Measurements from ENCODE around the gene GPR84.

GPR84 gene

DNA sequence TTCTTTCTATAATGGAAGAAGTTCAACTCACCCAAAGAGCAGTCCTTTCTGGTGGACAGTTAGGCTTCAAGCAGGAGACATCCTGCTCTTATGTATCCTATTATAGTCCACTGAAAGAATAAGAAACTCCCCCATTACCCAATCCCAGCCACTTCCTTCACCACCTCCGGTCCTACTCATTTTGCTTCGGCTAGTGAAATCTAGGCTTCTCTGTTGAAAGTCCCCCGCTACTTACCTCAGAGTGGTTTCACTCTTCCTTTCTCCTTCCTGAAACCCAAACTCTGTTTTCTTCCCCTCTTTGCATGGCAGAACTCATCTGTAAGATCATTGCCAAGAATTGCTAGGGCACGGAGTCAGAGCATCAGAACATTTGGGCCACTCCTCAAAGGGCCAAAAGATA is at the start of gene GPR84:
GPR84 (minus strand) TSS at position 74 of the 400 bp plus-strand sequence. CDS start 635 bp downstream, outside the sequence.
- DNase-seq = no peak

DNA sequence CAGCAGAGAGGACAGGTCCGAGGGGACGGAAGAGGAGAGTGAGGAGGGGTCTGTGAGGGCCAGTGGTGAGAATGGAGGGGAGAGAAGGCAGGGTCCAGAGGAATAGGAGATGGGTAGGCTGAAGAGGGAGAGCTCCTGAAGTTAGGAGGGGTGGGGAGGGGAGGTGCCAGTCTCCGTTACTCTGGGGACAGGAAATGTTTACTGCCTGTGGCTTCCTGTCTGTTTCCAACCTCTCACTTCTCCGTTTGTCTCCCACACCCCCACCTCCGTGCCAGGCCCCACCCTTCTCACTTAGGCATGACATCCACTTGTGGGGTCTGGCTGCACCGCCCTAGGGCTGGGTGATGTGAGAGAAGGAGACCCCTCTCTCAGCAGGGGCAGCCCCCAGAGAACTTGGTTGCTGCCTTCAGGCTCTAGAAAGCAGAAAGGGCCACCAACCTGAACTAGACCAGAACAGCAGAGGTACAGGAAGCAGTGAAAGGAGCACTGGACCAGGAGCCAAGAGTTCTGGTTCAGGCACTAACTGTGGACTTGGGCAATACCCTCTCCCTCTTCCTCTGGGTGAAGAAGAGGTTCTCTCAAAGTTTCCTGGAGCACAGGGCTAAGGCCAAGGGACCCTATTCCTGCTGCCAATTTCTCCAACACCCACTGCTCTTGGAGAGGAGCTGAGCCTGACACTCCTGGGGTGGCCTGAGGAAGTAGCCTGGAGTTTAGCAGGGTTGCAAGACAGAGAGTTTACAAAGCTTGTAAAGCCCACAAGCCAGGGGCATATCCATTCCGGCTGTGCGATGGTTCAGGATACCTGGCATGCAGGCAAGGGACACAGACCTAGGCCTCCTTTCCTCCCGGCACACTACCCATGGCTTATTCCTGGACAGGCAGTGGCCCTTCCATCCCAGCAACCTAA is 49.3 kb upstream of the GPR84 start:
- no peak for DNase-seq

DNA sequence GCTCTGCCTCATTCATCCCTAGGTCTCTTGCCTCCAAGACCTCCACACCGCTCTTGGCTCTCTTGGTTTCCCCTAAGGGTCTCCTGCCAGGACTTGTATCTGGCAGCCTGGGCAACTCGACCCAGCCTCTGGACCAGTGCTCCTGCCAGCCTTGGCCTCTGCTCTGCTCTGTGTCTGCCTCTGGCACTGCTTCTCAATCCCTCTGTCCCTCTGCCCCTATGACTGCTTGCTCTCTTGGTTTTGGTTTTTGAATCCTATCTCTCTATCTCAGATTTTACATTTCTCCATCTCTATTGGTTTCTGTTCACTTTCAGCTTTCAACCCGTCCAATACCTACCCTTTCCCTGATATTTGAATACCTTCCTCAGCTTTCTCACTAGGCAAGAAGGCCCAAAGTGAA is 48.5 kb upstream of the GPR84 start:
- DNase-seq = no peak

DNA sequence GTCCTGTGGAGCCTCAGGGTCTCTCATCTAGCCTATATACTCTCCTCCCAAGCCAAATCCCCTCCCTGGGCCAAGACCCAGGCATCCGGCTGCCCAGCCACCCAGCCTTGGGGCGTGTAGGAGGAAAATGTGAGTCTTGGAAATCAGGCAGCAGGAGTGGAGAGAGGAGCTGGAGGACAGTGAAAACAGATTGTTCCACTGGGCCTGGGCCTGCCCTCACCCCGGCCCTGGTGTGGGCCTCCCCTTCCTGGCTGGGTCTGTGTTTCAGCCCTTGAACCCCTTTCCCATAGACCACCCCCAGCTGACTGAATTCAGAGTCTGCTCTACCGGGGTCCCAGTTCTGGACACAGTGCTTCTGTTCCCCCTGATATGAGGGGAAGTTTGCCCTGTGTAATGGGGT is 48.1 kb upstream of the GPR84 start:
- DNase-seq = no peak

DNA sequence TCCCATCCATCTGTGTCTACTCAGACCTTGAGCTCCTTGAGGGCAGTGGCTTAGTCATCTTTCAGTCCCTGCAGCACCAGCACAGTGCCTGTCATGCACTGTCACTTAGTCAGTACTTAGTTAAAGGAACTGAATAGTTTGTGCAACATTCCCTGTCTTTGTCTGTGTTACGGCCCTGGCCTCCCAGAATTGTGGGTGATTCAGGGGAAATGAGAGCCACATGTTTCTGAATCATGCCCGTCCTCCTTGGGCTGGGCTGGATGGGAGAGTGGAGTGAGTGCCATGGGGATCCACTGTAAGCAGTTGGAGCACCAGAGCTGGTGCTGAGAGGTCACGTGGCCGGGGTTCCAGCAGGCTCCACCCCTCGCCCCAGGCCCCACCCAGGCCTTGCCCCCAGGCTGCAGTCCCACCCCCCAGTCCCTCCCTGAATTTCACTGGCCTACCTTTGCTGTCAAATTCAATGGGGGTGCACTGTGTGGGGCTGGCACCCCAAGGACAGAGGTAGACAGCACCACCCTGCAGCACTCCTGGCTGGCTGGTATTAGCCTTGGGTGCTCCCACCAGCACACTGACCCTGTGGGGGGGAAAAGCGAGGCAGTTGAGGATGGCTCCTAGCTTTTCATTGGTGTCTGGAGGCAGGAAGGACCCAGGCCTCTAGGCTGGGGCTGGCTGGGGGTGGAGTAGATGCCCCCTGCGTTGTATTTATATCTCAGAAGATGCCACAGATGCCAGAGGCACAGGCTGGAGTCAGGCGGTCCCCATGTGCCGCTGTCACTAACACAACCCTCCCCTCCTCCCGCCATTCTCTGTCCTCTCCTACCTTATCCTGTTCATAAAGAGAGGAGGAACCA is 47.3 kb upstream of the GPR84 start:
- no peak for DNase-seq

DNA sequence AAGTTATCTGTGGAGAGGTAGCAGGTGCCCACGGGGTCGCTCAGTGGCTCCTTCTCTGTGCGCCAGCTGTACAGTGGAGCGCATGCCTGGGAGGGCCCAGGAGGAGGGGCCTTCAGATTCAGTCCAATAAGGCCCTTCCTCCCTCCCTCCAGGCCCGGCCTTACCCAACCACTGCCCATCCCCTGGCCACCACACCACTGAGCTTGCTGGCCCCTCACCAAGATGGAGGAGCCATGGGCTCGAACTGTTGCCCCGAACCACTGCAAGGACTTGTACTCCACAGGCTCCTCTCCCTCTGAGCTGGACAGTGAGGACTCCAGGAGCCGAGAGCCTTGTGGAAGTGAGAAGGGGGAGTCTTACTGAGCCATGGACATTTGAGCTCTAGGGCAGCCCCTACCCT is 45.0 kb upstream of the GPR84 start:
- no peak for DNase-seq

DNA sequence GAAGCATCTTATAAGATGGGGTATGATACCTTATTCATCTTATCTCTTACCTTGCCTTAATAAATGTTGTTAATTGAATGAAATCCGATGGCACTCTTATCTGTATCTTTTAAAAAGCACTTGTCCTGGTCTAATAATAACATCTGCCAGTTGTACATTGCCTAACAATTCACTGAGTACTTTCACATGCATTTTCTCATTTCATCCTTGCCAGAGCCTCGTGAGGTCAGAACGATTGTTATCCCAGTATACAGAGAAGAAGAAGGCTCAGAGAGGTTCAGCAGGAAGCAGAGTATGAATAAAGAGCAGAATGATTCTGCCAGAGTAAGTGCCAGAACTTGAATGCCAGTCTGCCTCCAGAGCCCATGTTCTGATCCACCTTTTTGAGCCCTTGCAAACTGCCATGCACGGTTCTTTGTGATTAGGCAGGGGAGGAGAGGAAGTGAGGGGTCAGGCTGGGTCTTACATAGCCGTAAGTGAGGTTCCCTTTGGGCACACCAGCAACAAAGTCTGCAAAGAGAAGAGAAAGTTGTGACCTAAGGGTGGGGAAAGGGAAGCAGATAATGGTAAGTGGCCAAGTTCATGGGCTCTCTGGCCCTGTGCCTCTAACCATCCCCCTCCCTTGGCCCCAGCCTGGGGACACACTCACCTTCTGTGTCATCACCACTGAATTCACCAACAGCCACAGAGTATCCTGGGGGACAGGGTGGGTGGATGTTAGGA is 43.1 kb upstream of the GPR84 start:
- no peak for DNase-seq

DNA sequence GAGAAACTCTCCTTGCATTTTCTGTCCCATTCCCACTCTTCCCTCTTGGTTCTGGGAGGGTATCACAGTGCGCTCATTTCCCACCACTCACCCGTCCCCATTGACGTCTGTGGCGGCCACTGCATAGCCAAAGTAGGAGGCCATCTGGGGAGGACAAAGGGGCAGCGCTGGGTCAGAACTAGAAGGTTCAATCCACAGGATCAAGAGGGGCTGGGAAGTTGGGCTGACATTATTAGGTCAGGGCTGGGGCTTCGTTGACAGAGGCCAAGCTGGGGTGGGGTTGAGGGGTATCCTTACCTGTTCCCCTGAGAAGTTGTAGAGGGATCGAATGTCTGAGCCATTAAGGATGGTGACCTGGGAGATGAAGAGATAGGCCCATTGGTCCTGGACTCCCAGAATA is 41.3 kb upstream of the GPR84 start:
- no peak for DNase-seq

DNA sequence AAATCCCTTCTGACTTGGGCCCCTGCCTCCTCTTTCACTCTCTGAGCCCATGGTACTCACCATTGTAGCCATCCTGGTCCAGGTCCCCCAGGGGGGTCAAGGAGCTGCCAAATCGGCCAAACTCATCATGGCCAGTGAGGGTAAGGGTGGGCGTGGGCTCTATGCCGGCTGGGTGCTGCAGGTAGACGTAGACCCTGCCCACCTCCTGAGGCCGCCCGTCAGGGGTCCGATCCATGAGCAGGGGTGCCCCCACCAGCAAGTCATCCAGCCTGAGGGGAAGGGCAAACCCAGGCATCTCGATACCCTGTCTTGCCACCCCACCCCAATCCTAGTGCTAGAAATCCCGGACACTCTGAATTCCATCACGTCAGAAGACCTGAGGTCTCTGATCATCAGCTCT is 40.8 kb upstream of the GPR84 start:
- no peak for DNase-seq

DNA sequence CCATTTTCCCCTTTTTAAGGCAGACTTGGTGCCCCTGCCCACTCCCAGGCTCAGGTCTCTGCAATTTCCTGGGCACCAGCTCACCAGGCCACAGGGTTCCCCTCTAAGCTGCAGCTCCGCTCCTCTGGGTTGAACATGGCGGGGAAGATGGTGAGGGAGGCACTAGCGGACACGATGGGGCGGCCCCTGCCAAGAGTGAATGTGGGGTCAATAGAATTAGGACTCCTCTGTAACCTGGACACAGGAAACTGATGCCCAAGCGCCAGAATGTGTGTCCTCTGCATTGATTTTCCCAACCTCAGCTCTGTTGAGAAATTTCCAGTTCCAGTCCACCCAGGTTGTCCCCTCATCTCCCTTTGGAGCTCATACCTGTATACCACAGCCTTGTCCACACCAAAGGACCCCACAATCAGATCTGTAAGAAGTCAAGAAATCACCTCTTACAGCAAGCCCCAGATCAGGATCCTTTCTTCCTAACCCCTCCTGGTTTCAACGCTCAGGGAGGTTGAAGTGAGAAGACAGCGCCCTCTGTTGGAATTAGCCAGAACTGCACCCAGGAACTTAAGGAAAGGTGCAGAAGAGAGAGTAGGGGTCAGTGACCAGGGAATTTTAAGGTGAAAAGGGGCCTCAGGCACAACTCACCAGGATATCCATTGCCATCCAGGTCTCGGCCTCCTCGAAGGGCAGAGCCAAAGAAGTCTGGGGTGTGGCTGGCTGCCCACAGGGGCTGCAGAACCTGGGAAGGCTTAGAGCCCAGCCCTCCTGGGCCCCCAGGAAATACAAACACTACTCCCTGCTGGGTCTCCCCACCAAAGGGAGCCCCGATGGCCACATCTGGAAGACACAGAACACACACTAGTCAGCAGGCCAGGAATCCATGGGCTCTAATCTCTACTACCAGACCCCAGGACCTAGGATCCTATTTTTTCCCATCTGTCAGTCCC is 40.0 kb upstream of the GPR84 start:
- DNase-seq = peak; percentile 6 to 59

DNA sequence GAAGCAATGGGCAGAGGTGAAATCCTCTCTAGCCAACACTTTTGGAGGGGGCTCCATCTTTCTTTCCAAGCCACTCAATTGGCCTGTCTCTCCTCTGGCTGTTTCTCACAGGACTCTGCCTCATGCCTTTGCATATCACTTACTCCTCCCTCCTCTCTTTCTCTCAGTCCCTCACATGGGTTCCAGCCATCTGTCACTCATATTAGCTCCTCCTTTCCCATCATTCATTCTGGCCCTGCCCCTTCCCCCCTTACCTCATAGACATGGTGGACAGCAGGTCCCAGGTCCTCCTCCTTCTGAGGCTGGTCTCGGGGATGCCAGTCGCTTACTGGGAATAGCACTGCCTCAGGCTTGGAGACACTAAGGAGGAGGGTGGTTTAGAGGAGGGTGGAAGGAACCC is 36.8 kb upstream of the GPR84 start:
- no peak for DNase-seq

DNA sequence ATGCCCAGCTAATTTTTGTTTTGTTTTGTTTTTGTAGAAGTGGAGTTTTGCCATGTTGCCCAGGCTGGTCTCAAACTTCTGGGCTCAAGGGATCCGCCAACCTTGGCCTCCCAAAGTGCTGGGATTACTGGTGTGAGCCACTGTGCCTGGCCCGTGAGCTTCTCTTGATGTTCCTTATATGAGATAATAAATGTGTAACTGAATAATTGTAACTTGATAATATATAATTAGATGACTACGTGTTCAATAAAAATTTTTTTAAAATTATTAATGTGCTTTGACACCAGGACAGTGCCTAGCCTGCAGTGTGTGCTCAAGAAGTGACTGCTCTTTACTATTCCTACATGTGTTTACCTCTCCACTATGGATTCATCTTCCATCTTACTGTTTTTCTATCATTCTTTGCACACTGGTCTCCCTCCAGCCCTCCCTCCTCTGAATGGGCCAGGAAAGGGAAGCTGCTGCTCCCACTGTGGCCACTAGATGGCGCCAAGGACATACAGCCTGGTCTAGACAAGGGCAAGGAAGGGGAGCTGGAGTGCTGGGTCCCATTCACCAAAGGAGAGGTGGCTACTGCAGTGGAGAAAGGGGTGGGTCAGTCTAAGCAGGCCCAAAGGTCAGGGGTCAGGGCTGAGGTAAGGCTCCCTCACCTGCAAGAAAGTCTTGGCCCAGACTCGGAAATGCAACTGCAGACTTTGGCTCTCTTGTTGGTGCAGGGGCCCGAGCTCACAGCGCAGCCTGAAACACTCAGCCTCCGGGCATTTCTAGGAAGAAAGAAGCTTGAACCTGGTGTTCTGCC is 34.9 kb upstream of the GPR84 start:
- peak; percentile 40 to 74 for DNase-seq

DNA sequence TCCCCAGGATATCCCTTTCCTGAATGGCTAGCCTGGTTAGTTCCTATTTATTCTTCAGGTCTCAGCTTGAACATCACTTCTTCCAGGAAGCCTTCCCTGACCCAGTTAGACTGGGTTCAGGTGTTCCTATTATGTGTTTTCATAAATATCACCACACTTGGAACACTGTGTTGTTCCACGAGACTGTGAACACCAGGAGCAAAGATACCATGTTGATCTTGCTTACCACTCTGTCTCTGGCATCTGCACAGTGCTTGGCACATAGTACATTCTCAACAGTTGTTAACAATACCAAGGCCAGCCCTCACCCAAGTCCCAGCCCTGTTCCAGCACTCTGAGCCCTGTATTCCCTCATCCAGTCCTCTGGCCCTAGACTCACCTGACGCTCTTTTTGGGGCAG is 33.9 kb upstream of the GPR84 start:
- DNase-seq = no peak

DNA sequence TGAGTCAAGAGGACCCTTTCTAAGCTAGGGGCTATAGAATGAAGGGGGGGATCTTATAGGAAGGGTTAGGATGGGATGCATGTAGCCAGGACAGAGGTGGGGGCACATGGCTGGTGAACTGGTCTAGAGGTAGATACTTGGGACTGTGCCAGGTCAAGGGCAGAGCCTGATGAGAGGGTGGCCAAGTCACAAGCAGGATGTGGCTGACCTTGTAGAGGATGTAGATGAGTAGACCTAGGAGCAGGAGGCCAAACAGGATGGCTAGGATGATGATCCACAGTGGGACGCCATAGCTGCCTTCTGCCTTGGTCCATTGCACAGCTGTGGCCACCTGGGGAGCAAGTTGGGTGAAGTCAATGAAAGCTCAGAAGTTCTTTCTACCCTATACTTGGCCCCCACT is 32.9 kb upstream of the GPR84 start:
- no peak for DNase-seq

DNA sequence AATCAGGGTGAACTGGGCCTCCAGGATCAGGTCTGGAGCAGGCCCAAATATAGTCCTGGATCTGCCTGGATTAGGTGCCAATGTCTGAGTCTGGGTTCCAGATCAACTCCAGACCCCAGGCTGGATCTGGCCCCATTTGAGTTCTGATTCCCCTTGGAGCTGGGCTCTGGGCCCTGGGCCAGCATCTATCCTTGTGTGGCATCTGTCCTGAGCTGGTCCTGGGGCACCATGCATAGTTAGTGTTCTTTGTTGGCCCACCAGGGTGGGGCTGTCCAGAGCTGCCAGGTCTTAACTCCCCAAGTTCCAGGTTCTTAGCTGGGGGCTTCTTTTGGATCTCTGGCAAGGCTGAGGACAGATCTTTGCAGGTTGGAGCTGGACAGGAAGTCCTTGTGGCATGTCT is 31.3 kb upstream of the GPR84 start:
- peak in 1 of 2 experiments; percentile 9 for DNase-seq

DNA sequence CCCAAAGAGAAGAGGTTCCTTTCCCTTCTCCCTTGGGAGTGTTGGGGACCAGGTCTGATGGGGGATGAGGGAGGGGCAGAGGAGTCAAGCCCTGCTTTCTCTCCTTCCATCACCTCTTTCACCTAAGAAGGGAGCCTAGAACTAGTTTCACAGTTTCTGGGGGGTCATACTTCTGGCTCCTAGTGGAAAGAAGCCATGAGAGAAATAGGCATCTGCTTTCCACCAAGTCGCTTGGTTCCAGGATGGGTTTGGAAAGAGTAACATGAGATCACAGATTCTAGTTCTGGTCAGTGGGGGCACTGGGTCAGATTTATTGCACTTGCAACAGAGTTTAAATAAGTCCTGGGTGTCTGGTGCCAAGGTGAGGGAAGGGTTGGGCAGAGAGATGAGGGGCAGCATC is 30.7 kb upstream of the GPR84 start:
- DNase-seq = no peak

DNA sequence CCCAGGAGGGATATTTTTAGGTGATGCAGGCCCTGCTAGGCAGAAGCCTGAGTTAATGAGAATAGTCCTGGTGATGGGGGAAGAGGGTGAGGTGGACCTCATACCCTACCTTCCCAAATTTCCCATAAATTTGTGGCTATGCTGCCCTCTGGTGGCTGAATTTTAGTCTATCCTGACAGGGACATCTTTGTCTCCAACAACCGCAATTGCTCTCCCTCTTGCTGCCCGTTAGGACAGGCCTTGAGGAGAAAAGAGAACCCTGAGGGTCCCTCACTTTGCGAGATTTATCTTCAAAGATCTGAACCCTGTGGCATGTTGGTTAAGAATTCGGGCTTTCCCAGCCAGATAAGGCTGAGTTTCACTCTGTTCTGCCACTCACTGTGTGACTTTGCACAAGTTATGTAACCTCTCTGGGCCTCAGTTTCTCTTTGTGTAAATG is 30.0 kb upstream of the GPR84 start:
- peak; percentile 37 to 69 for DNase-seq

DNA sequence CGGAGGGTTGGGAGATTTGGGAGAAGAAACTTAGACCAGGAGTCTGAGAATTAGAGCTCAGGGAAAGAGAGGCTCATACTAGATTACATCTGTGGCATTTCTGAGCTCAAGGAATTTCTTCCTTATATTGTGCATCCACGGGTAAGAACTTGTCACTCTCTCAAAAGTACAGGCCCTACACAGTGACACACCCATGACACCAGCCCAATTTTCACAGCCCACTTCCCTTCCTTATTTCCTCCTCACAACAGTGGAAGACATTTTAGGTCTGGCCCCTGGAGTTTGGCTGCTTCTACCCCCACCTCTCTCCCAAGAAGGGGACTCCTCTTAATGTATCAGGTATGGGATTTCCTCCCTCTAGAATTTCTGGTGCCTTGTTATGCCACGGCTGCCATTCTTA is 29.5 kb upstream of the GPR84 start:
- DNase-seq = no peak

DNA sequence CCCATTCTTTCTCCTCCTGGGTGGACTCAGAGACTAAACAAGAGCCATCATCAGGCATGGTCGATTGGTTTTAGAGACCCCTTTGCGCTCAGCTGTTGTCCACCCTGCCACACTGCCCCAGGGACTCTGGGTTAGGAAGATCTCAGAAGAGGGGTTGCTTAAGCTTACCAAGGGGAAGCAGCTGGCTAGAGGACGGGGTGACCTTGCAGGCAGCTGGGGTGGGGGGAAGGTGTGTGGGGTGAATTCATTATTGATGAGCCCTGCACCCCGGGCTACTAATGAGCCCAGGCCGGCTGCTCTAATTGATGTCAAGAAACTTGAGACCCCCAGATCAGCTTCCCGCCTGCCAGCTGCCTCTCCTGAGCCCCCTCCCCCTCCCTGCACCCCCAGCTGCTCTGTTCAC is 28.9 kb upstream of the GPR84 start:
- no peak for DNase-seq

DNA sequence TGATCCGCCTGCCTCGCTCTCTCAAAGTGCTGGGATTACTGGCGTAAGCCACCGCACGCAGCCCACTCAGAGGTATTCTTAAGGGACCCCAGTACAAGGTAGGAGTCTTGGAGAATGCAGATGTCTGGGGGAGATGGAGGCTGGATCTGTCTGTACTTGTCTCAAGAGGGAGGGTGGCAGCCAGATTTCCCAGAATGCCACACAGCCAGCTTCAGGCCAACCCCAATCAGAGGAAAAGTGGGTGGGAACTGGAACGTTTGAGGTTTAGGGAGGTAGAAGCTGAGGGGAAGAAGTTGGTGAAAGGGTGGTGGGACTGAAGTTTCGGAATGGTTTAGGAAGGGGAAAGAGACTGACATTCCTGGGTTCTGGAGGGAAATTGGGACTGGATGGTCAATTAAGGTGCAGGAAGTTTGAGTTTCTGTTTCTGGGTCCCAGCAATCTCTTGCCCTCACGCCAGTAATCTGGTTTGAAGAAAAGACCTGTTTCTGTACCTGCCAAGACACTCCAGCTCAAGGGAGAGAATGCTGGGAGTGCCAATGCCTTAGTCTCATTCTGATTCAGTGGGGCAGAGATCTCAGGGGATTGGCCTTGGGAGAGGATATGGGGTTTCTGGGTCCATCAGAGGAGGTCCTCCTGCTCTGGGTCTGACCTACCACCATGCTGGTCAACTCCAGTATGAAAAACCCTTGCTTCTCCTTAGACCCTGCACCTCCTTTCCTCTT is 28.4 kb upstream of the GPR84 start:
- no peak for DNase-seq

Data from NCI-H446 (cell line).